Astrocyte (in vitro differentiated cells and primary cell): Measurements from ENCODE around the gene TRIM14.

Source experiments
- CTCF ChIP-seq: IDR thresholded peaks from 2 replicates; pipeline ENCODE4 v1.5.1; 2011; ENCODE audit warnings: low read depth, mild to moderate bottlenecking, inconsistent platforms, low read length, moderate library complexity; ENCODE audit not compliant: insufficient read depth
- EZH2 ChIP-seq: IDR thresholded peaks from 2 replicates; pipeline ENCODE4 v1.6.1; 2012; ENCODE audit warnings: mild to moderate bottlenecking, low read length, inconsistent platforms; ENCODE audit not compliant: insufficient read depth

GRCh38 chr9:98120476-98120875 is 1.5 kb upstream of the TRIM14 start:
- TF ChIP-seq CTCF (no peak), EZH2 (no peak)
